SK-N-SH treated with all-trans-retinoic acid at 6 μM for 48 hours (cell line): Measurements from ENCODE around the gene LRRFIP2.

Experiments
- ARNTL ChIP-seq: fragments of 450-650 bp; formaldehyde crosslinking; IDR thresholded peaks from 2 replicates; pipeline ENCODE4 v1.5.0; 2020; ENCODE audit warnings: low read depth, mild to moderate bottlenecking, moderate library complexity, borderline replicate concordance
- PATZ1 ChIP-seq: fragments of 250-450 bp; sonication (Bioruptor Pico); IDR thresholded peaks from 2 replicates; pipeline ENCODE4 v1.8.0; 2020; ENCODE audit warnings: mild to moderate bottlenecking, moderate library complexity, borderline replicate concordance
- PPARA ChIP-seq: fragments of 250-450 bp; sonication (Bioruptor Pico); IDR thresholded peaks from 2 replicates; pipeline ENCODE4 v1.5.0; 2020; ENCODE audit warnings: mild to moderate bottlenecking, borderline replicate concordance
- SNAI2 ChIP-seq: fragments of 250-450 bp; sonication (Bioruptor Pico); IDR thresholded peaks from 2 replicates; pipeline ENCODE4 v1.5.0; 2020; ENCODE audit warnings: mild to moderate bottlenecking, moderate library complexity
- TOX ChIP-seq: fragments of 250-450 bp; sonication (Bioruptor Pico); IDR thresholded peaks from 2 replicates; pipeline ENCODE4 v1.8.0; 2021; ENCODE audit warnings: mild to moderate bottlenecking, moderate library complexity, borderline replicate concordance
- ZFP30 ChIP-seq: fragments of 450-650 bp; formaldehyde crosslinking; IDR thresholded peaks from 2 replicates; pipeline ENCODE4 v1.5.0; 2022; ENCODE audit warnings: mild to moderate bottlenecking, moderate library complexity
- ZNF565 ChIP-seq: fragments of 450-650 bp; formaldehyde crosslinking; conservative IDR thresholded peaks from 2 replicates; pipeline ENCODE4 v1.5.0; 2020; ENCODE audit warnings: low read depth, mild to moderate bottlenecking, moderate library complexity
- TF ChIP-seq, protein P1 (sequence below): fragments of 250-450 bp; sonication (Bioruptor Pico); IDR thresholded peaks from 2 replicates; pipeline ENCODE4 v1.5.0; 2020; ENCODE audit warnings: mild to moderate bottlenecking, moderate library complexity

DNA sequence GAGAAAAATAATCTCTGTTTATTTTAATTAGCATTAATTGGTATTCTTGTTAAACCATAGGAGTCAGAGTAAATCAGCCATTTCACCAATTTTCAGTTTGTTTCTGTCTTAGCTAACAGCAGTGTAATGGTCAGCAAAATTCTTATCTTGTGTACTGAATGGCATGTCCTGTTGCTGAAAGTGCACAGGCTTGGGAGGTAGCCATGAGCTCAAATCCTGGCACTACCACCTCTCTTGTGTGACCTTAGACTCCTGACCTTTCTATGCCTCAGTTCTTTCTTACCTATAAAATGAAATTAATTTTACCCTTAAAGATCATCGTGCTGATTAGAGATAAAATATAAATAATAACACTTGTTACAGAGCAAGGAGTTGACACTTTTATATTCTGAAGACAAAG, 145.3 kb downstream of the LRRFIP2 start:
- no peak for TF ChIP-seq SNAI2 (CRISPR knock-in tag)
- TF ChIP-seq ARNTL: no peak
- no peak for TF ChIP-seq ZFP30 (CRISPR knock-in tag)
- TF ChIP-seq TOX (CRISPR knock-in tag): no peak
- TF ChIP-seq PATZ1: no peak
- TF ChIP-seq PPARA: no peak
- TF ChIP-seq, protein P1, sequence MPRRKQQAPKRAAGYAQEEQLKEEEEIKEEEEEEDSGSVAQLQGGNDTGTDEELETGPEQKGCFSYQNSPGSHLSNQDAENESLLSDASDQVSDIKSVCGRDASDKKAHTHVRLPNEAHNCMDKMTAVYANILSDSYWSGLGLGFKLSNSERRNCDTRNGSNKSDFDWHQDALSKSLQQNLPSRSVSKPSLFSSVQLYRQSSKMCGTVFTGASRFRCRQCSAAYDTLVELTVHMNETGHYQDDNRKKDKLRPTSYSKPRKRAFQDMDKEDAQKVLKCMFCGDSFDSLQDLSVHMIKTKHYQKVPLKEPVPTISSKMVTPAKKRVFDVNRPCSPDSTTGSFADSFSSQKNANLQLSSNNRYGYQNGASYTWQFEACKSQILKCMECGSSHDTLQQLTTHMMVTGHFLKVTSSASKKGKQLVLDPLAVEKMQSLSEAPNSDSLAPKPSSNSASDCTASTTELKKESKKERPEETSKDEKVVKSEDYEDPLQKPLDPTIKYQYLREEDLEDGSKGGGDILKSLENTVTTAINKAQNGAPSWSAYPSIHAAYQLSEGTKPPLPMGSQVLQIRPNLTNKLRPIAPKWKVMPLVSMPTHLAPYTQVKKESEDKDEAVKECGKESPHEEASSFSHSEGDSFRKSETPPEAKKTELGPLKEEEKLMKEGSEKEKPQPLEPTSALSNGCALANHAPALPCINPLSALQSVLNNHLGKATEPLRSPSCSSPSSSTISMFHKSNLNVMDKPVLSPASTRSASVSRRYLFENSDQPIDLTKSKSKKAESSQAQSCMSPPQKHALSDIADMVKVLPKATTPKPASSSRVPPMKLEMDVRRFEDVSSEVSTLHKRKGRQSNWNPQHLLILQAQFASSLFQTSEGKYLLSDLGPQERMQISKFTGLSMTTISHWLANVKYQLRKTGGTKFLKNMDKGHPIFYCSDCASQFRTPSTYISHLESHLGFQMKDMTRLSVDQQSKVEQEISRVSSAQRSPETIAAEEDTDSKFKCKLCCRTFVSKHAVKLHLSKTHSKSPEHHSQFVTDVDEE (CRISPR knock-in tag): no peak
- no peak for TF ChIP-seq ZNF565 (CRISPR knock-in tag)
